ENCODE measurements around the gene NAA80. TPM values are rescaled to one million over a fixed set of nuclear protein-coding genes. Genes with fewer than 3 reads are reported as not detected.

Gene NAA80
- total and polyA plus RNA-seq, 10 of the 15 experiments (the other 5 are each of a cell fraction or from before 2014, with no cell fraction given) = 0.48 to 12.7 (median 6.7) TPM

DNA sequence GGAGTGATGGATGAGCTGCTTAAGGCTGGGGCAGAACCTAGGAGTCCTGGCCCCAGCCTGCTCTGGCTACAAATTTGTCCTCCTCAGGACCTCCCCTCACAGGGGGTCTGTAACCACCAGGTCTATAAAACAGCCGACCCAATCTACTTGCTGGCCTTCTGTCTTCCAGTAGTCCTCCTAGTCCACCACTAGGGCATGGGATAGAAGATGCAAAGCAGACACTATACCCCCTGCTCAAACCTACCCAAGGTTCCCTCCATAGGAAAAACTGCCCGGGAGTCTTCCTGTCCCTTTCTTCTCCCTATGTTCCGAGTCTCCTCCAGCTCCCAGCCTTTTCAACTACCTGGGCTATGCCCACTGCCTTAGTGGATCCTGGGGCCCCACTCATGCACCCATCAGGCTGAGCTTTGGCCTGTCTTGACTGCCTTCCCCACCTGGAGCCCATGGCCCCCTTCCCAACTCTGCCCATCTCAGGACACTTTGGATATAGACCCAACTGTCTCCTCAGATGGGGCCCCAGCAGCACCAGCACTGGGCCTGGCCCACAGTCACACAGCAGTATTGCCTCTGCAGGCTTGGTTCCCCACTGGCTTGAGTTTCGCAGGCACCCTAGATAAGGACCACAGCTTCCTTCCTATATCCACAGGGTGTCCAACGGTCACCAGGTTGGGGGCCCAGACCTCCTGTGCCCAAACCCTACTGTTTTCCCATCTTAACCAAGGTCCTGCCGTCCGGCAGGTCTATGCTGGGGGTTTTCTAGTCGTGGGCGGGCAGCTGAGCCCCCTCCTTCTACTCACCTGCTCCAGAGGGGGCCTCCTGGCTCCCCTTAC, 1.1 kb downstream of the NAA80 start:
- H3K9me3 ChIP-seq (replicated peaks; ENCODE audit: control insufficient read depth, insufficient read depth, low read length) = no peaks in the 10 kb centered on the region
- peak overlapping the region; percentile 89 for H3K9ac ChIP-seq (ENCODE audit: control insufficient read depth, insufficient read depth, low read length)
- TSS peak; percentile 78 for BruUV-seq (replicated peaks)
- ChIA-PET POLR2A (interaction anchor here (0.5 to 2.7 kb wide), 12 partner anchors 19 to 1378 kb away, joined by 3 to 30 read pairs (median 6); partner anchors contain the start of genes CYB561D2, NPRL2, RBM5 and TUSC2), RAD21 (ENCODE audit: unreplicated experiment) (interaction anchor here (1.1 to 2.2 kb wide), 5 partner anchors 26 to 52 kb away, joined by 3 to 15 read pairs (median 5); partner anchors contain the start of genes CYB561D2, NPRL2 and TUSC2), CTCF (interaction anchor here (1.1 to 3.5 kb wide), 8 partner anchors 20 to 55 kb away, joined by 3 to 22 read pairs (median 6); partner anchors contain the start of gene TUSC2), SMC1A (ENCODE audit: uncharacterized antibody, unreplicated experiment) (interaction anchor here (0.8 to 2.3 kb wide), 2 partner anchors 39 to 52 kb away, joined by 3 to 9 read pairs; partner anchors contain the start of genes CYB561D2 and NPRL2)
- H3K79me2 ChIP-seq (ENCODE audit: control insufficient read depth, insufficient read depth, low read length) = peaks cover 2% of the 10 kb centered on the region; the same call in 1 of the 2 replicates
- no peaks in the 10 kb centered on the region for H3K27me3 ChIP-seq (replicated peaks in 1 of 2; ENCODE audit: control insufficient read depth in 2 of 2, insufficient read depth in 2 of 2, low read length in 1 of 2)
- peak overlapping the region; percentile 82 for H3K4me3 ChIP-seq
- peak overlapping the region; percentile 100 for H2AFZ ChIP-seq (ENCODE audit: control insufficient read depth, low read depth, low read length)
- FAIRE-seq (no peak), ATAC-seq (no peak), DNase-seq (ENCODE audit: low read depth, low spot score) (no peak)
- WGBS (ENCODE audit: insufficient coverage, insufficient replicate concordance, low lambda C conversion rate, missing lambda C conversion rate) = 32% methylated on average over 9 of the region's 9 CpGs
- H4K20me1 ChIP-seq (ENCODE audit: control insufficient read depth, insufficient read depth) = no peaks in the 10 kb centered on the region
- peak overlapping the region; percentile 98 for H3K4me2 ChIP-seq (ENCODE audit: control insufficient read depth, insufficient read depth)
- H3K4me1 ChIP-seq (ENCODE audit: control insufficient read depth, insufficient read depth, low read length) = peaks cover 4% of the 10 kb centered on the region
- H3K27ac ChIP-seq (ENCODE audit: control insufficient read depth, insufficient read depth) = peak overlapping the region; percentile 83
- H3K36me3 ChIP-seq (ENCODE audit: control insufficient read depth in 2 of 2, insufficient read depth in 2 of 2, low read length in 1 of 2) = no peaks in the 10 kb centered on the region
- TF ChIP-seq CBX3 (IDR thresholded peaks at IDR 0.05; ENCODE audit: borderline replicate concordance, low read depth) = no peak
- TF ChIP-seq IKZF2 (IDR thresholded peaks at IDR 0.05) = no peak
- TF ChIP-seq, protein P1, sequence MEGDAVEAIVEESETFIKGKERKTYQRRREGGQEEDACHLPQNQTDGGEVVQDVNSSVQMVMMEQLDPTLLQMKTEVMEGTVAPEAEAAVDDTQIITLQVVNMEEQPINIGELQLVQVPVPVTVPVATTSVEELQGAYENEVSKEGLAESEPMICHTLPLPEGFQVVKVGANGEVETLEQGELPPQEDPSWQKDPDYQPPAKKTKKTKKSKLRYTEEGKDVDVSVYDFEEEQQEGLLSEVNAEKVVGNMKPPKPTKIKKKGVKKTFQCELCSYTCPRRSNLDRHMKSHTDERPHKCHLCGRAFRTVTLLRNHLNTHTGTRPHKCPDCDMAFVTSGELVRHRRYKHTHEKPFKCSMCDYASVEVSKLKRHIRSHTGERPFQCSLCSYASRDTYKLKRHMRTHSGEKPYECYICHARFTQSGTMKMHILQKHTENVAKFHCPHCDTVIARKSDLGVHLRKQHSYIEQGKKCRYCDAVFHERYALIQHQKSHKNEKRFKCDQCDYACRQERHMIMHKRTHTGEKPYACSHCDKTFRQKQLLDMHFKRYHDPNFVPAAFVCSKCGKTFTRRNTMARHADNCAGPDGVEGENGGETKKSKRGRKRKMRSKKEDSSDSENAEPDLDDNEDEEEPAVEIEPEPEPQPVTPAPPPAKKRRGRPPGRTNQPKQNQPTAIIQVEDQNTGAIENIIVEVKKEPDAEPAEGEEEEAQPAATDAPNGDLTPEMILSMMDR (IDR thresholded peaks at IDR 0.05 in 2 of 3, conservative IDR thresholded peaks at IDR 0.05 in 1 of 3; ENCODE audit: control insufficient read depth in 2 of 3, extremely low read depth in 1 of 3, insufficient read depth in 1 of 3, low read depth in 3 of 3, low read length in 3 of 3) = peak in 1 of 3 experiments; percentile 17; a peak in 1 of 6 replicates
- intact Hi-C loops (cut with micrococcal nuclease; ENCODE audit: unreplicated experiment) (loop anchor here (5.0 kb wide), 1 partner anchor 39 kb away; no protein-coding TSS in a partner anchor), in situ Hi-C loops (cut with MboI) (no loop called here)

Data from GM12878 (cell line).